LNCaP clone FGC (cell line): ENCODE measurements around the gene GRM8.

ENCODE experiments used
- DNase-seq: peaks from one replicate; pipeline ENCODE4 v3.0.0-alpha.2; 2011; ENCODE audit warnings: low read depth
- H3K4me3 ChIP-seq: 2 replicates; pipeline ENCODE4 v1.5.1; 2011; ENCODE audit warnings: mild to moderate bottlenecking, low read depth, low read length, control low read depth
- CTCF ChIP-seq: IDR thresholded peaks from 2 replicates; pipeline ENCODE4 v1.5.1; 2012; ENCODE audit warnings: mild to moderate bottlenecking; ENCODE audit not compliant: control insufficient read depth, insufficient read depth; ENCODE audit errors: extremely low read depth

The GRM8 gene

GRCh38 chr7:126442908-126443307, 809.8 kb downstream of the GRM8 start:
- no peak for TF ChIP-seq CTCF
- no peak for DNase-seq
- H3K4me3 ChIP-seq = no peak overlapping the region

- no peak for TF ChIP-seq CTCF
- DNase-seq = no peak
- H3K4me3 ChIP-seq = no peak overlapping the region
Measured at GRCh38 chr7:126441745-126442144, 811.0 kb downstream of the GRM8 start.

- TF ChIP-seq CTCF = no peak
- H3K4me3 ChIP-seq = no peak overlapping the region
- DNase-seq = peak; percentile 33
Measured at GRCh38 chr7:126440542-126440941, 812.2 kb downstream of the GRM8 start.

GRCh38 chr7:126436213-126436868, 816.4 kb downstream of the GRM8 start:
- no peak overlapping the region for H3K4me3 ChIP-seq
- no peak for TF ChIP-seq CTCF
- DNase-seq = no peak

GRCh38 chr7:126426652-126427051, 826.1 kb downstream of the GRM8 start:
- no peak overlapping the region for H3K4me3 ChIP-seq
- TF ChIP-seq CTCF = no peak

GRCh38 chr7:126424985-126425384, 827.8 kb downstream of the GRM8 start:
- TF ChIP-seq CTCF = no peak
- H3K4me3 ChIP-seq = no peak overlapping the region
- DNase-seq = no peak

More at GRCh38 chr7:126426652-126427051, 826.1 kb downstream of the GRM8 start:
- DNase-seq = no peak

- no peak for TF ChIP-seq CTCF
- H3K4me3 ChIP-seq = no peak overlapping the region
- DNase-seq = no peak
Measured at GRCh38 chr7:126419047-126419446, 833.7 kb downstream of the GRM8 start.
